ENCODE results near the gene SPINT2. TPM values are rescaled to one million over a fixed set of nuclear protein-coding genes. Genes with fewer than 3 reads are reported as not detected.

Gene SPINT2
- total RNA-seq, 1 experiment from 2014 or later: 442 TPM

DNA sequence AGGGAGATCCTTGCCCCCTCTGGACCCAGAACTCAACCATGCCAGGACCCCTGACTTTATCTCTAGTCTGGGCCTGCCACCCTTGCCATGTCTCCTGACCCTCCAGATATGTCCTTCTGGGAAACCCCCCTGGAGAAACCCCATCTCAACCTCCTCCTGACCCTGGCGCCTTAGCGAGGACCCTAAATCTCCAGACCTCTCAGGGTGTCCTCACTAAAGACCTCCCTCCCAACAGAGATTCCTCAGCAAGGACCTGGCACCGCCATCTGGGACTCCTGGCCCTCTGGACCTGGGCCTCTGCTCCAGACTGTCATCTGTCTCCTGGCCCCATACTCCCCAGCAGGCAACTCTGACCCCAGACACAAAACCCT, 56.6 kb downstream of the SPINT2 start:
- H3K27ac ChIP-seq (ENCODE audit: low read length): no peak overlapping the region
- intact Hi-C loops (cut with micrococcal nuclease): no loop called here
- DNase-seq (no peak), ATAC-seq (no peak)
- POLR2A ChIA-PET (ENCODE audit: unreplicated experiment): no interaction called here
- H4K20me1 ChIP-seq (ENCODE audit: low read length): no peaks in the 10 kb centered on the region
- no peaks in the 10 kb centered on the region for H3K36me3 ChIP-seq (ENCODE audit: low read depth, low read length)
- H3K27me3 ChIP-seq (ENCODE audit: low read length): no peaks in the 10 kb centered on the region
- H3K4me2 ChIP-seq (ENCODE audit: low read length): no peak overlapping the region
- H3K4me1 ChIP-seq (ENCODE audit: insufficient read depth, low read length): peaks cover 5% of the 10 kb centered on the region; the same call in 1 of the 2 replicates
- BruUV-seq (replicated peaks): no TSS peak
- CTCF ChIA-PET: interaction anchor here (0.6 kb wide), 1 partner anchor 14 kb away, joined by 5 read pairs; no protein-coding TSS in a partner anchor
- no peak overlapping the region for H3K4me3 ChIP-seq (ENCODE audit: low read length)
- TF ChIP-seq EZH2phosphoT487 (IDR thresholded peaks at IDR 0.05; ENCODE audit: borderline replicate concordance, low read length): no peak
- TF ChIP-seq, protein P1, sequence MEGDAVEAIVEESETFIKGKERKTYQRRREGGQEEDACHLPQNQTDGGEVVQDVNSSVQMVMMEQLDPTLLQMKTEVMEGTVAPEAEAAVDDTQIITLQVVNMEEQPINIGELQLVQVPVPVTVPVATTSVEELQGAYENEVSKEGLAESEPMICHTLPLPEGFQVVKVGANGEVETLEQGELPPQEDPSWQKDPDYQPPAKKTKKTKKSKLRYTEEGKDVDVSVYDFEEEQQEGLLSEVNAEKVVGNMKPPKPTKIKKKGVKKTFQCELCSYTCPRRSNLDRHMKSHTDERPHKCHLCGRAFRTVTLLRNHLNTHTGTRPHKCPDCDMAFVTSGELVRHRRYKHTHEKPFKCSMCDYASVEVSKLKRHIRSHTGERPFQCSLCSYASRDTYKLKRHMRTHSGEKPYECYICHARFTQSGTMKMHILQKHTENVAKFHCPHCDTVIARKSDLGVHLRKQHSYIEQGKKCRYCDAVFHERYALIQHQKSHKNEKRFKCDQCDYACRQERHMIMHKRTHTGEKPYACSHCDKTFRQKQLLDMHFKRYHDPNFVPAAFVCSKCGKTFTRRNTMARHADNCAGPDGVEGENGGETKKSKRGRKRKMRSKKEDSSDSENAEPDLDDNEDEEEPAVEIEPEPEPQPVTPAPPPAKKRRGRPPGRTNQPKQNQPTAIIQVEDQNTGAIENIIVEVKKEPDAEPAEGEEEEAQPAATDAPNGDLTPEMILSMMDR (conservative IDR thresholded peaks at IDR 0.05; ENCODE audit: low read depth, low read length): no peak
- TF ChIP-seq EZH2 (IDR thresholded peaks at IDR 0.05; ENCODE audit: low read length, unreplicated experiment): no peak
- H3K79me2 ChIP-seq (ENCODE audit: low read length): no peaks in the 10 kb centered on the region
- no peaks in the 10 kb centered on the region for H3K9me2 ChIP-seq (replicated peaks; ENCODE audit: low read length)
- H3K9ac ChIP-seq (ENCODE audit: low read length): no peak overlapping the region
- no peaks in the 10 kb centered on the region for H3F3A ChIP-seq (ENCODE audit: low read length, unreplicated experiment)
- no peak overlapping the region for H2AFZ ChIP-seq (ENCODE audit: low read length)
- H3K9me3 ChIP-seq (ENCODE audit: low read length): no peaks in the 10 kb centered on the region

DNA sequence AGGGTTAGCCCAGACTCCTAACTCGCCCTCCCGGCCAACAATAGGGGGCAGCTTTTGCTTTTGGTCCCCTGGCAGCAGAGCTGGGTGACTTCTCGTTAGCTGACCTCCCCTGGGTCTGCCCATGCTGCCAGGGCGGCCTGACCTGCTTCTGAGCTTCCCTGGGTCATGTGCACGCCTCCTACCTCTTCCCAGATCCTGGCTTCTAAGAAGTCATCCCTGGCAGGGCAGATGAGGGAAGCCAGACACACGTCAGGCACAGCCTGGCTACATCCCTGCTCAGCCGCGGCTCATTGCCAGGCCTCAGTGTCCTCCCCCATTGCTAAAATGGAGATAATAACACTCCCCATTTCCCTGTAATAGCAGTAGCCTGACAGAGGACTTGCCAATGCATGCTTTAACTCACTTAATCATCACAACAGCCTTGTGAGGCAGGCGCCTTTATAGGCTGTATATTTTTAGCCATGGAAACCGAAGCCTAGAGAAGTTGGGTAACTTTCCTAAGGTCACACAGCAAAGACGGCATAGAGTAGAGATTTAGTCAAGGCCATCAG, 57.3 kb downstream of the SPINT2 start:
- intact Hi-C loops (cut with micrococcal nuclease): no loop called here

DNA sequence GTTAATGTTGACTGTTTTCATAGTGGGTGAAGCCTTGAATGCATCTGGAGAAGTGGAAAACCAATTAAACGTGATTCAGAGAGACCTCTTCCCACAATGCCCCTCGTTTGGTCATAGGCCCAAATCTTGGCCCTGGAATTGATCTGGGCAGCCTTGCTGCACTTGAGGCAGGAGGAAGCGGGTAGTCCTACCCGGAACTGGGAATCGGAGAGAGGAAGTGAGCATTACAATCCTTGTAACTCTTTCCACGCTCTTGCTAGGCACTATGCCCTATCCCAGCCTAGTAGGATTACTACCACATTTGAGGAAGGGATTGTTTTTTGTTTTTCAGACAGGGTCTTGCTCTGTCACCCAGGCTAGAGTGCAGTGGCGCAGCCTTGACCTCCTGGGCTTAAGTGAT, 58.9 kb downstream of the SPINT2 start:
- Histone ChIP-seq H3K27me3 (ENCODE audit: low read length) (no peaks in the 10 kb centered on the region), H3K4me2 (ENCODE audit: low read length) (no peak overlapping the region), H3K9ac (ENCODE audit: low read length) (no peak overlapping the region), H3K27ac (ENCODE audit: low read length) (no peak overlapping the region), H3K9me2 (replicated peaks; ENCODE audit: low read length) (no peaks in the 10 kb centered on the region), H4K20me1 (ENCODE audit: low read length) (no peaks in the 10 kb centered on the region), H3K9me3 (ENCODE audit: low read length) (no peaks in the 10 kb centered on the region), H2AFZ (ENCODE audit: low read length) (no peak overlapping the region), H3K4me3 (ENCODE audit: low read length) (no peak overlapping the region), H3K79me2 (ENCODE audit: low read length) (no peaks in the 10 kb centered on the region), H3K36me3 (ENCODE audit: low read depth, low read length) (no peaks in the 10 kb centered on the region), H3F3A (ENCODE audit: low read length, unreplicated experiment) (no peaks in the 10 kb centered on the region), H3K4me1 (ENCODE audit: insufficient read depth, low read length) (peaks cover 5% of the 10 kb centered on the region; the same call in 1 of the 2 replicates)
- ChIA-PET POLR2A (ENCODE audit: unreplicated experiment) (no interaction called here), CTCF (no interaction called here)
- no peak for ATAC-seq
- no TSS peak for BruUV-seq (replicated peaks)
- intact Hi-C loops (cut with micrococcal nuclease): no loop called here
- no peak for TF ChIP-seq EZH2 (IDR thresholded peaks at IDR 0.05; ENCODE audit: low read length, unreplicated experiment)
- TF ChIP-seq EZH2phosphoT487 (IDR thresholded peaks at IDR 0.05; ENCODE audit: borderline replicate concordance, low read length): no peak
- TF ChIP-seq, protein P1 (conservative IDR thresholded peaks at IDR 0.05; ENCODE audit: low read depth, low read length): no peak
- no peak for DNase-seq

More for the DNA sequence above, 57.3 kb downstream of the SPINT2 start:
- Histone ChIP-seq H3K9me2 (replicated peaks; ENCODE audit: low read length) (no peaks in the 10 kb centered on the region), H3K4me1 (ENCODE audit: insufficient read depth, low read length) (peaks cover 5% of the 10 kb centered on the region; the same call in 1 of the 2 replicates), H3K27ac (ENCODE audit: low read length) (no peak overlapping the region), H3K9me3 (ENCODE audit: low read length) (no peaks in the 10 kb centered on the region), H2AFZ (ENCODE audit: low read length) (no peak overlapping the region), H3K4me2 (ENCODE audit: low read length) (no peak overlapping the region), H3K27me3 (ENCODE audit: low read length) (no peaks in the 10 kb centered on the region), H3K79me2 (ENCODE audit: low read length) (no peaks in the 10 kb centered on the region), H3K9ac (ENCODE audit: low read length) (no peak overlapping the region), H3K36me3 (ENCODE audit: low read depth, low read length) (no peaks in the 10 kb centered on the region), H3K4me3 (ENCODE audit: low read length) (no peak overlapping the region), H4K20me1 (ENCODE audit: low read length) (no peaks in the 10 kb centered on the region), H3F3A (ENCODE audit: low read length, unreplicated experiment) (no peaks in the 10 kb centered on the region)
- no TSS peak for BruUV-seq (replicated peaks)
- TF ChIP-seq EZH2phosphoT487 (IDR thresholded peaks at IDR 0.05; ENCODE audit: borderline replicate concordance, low read length) (no peak), EZH2 (IDR thresholded peaks at IDR 0.05; ENCODE audit: low read length, unreplicated experiment) (no peak)
- TF ChIP-seq, protein P1 (conservative IDR thresholded peaks at IDR 0.05; ENCODE audit: low read depth, low read length): no peak
- ATAC-seq (no peak), DNase-seq (no peak)
- CTCF ChIA-PET: interaction anchor here (0.6 kb wide), 1 partner anchor 13 kb away, joined by 5 read pairs; no protein-coding TSS in a partner anchor
- POLR2A ChIA-PET (ENCODE audit: unreplicated experiment): interaction anchor here (0.5 kb wide), 1 partner anchor 362 kb away, joined by 3 read pairs; no protein-coding TSS in a partner anchor
